HEK293T (cell line): Measurements from ENCODE around the gene CIT.

Source experiments
- CTCF ChIA-PET: fragments of 350-600 bp; formaldehyde crosslinking; extraction: SDS; loops from one replicate; lab custom pipeline; 2021; ENCODE audit warnings: antibody characterized with exemption, inconsistent platforms; lab: Yijun Ruan, JAX
- POLR2A ChIA-PET: fragments of 350-600 bp; formaldehyde crosslinking; extraction: SDS; loops from one replicate; lab custom pipeline; 2020; ENCODE audit warnings: antibody characterized with exemption, inconsistent platforms; lab: Yijun Ruan, JAX
- DNase-seq: peaks from one replicate; pipeline ENCODE4 v3.0.0; 2012; ENCODE audit warnings: mixed read lengths; ENCODE audit errors: extremely low spot score
- ARNT ChIP-seq: fragments of 450-650 bp; IDR thresholded peaks from 2 replicates; pipeline ENCODE4 v1.6.1; 2017; ENCODE audit warnings: mild to moderate bottlenecking
- BHLHE40 ChIP-seq: fragments of 450-650 bp; IDR thresholded peaks from 2 replicates; pipeline ENCODE4 v1.6.1; 2016; ENCODE audit warnings: mild to moderate bottlenecking, moderate library complexity, borderline replicate concordance
- CTBP1 ChIP-seq: fragments of 450-650 bp; IDR thresholded peaks from 2 replicates; pipeline ENCODE4 v1.6.1; 2016; ENCODE audit warnings: borderline replicate concordance
- ELF4 ChIP-seq: fragments of 450-650 bp; IDR thresholded peaks from 2 replicates; pipeline ENCODE4 v1.6.1; 2017; ENCODE audit warnings: antibody characterized with exemption
- FOXA1 ChIP-seq: fragments of 450-650 bp; IDR thresholded peaks from 2 replicates; pipeline ENCODE4 v1.6.1; 2016; ENCODE audit warnings: mild to moderate bottlenecking
- FOXK2 ChIP-seq: fragments of 450-650 bp; IDR thresholded peaks from 2 replicates; pipeline ENCODE4 v1.6.1; 2016; ENCODE audit warnings: mild to moderate bottlenecking
- FOXM1 ChIP-seq: fragments of 450-650 bp; IDR thresholded peaks from 2 replicates; pipeline ENCODE4 v1.6.1; 2017; ENCODE audit warnings: mild to moderate bottlenecking, borderline replicate concordance
- HDGF ChIP-seq: fragments of 450-650 bp; IDR thresholded peaks from 2 replicates; pipeline ENCODE4 v1.6.1; 2017; ENCODE audit warnings: antibody characterized with exemption, borderline replicate concordance
- L3MBTL2 ChIP-seq: fragments of 450-650 bp; conservative IDR thresholded peaks from 2 replicates; pipeline ENCODE4 v1.6.1; 2016; ENCODE audit warnings: mild to moderate bottlenecking
- LEF1 ChIP-seq: fragments of 450-650 bp; IDR thresholded peaks from 2 replicates; pipeline ENCODE4 v1.6.1; 2017; ENCODE audit warnings: mild to moderate bottlenecking, borderline replicate concordance
- NFRKB ChIP-seq: fragments of 450-650 bp; IDR thresholded peaks from 2 replicates; pipeline ENCODE4 v1.6.1; 2016; ENCODE audit warnings: mild to moderate bottlenecking, moderate library complexity
- PKNOX1 ChIP-seq: fragments of 450-650 bp; IDR thresholded peaks from 2 replicates; pipeline ENCODE4 v1.6.1; 2016
- SP1 ChIP-seq: fragments of 450-650 bp; IDR thresholded peaks from 2 replicates; pipeline ENCODE4 v1.6.1; 2017
- SUZ12 ChIP-seq: fragments of 450-650 bp; IDR thresholded peaks from 2 replicates; pipeline ENCODE4 v1.6.1; 2016; ENCODE audit warnings: mild to moderate bottlenecking
- TARDBP ChIP-seq: fragments of 450-650 bp; IDR thresholded peaks from 2 replicates; pipeline ENCODE4 v1.6.1; 2016
- ZNF384 ChIP-seq: fragments of 450-650 bp; IDR thresholded peaks from 2 replicates; pipeline ENCODE4 v1.6.1; 2016

The CIT gene

GRCh38 chr12:119700078-119700477 lies 177.0 kb downstream of the CIT start:
- no peak for DNase-seq
- CTCF ChIA-PET: no interaction called here
- POLR2A ChIA-PET: no interaction called here
- no peak for TF ChIP-seq FOXK2
- no peak for TF ChIP-seq SP1

- ChIA-PET POLR2A (no interaction called here), CTCF (interaction anchor here (0.6 kb wide), 1 partner anchor 386 kb away, joined by 3 read pairs; no protein-coding TSS in a partner anchor)
- TF ChIP-seq LEF1 (no peak), SP1 (no peak), FOXA1 (no peak), PKNOX1 (no peak), ARNT (no peak), FOXM1 (no peak), NFRKB (no peak), HDGF (no peak), CTBP1 (no peak), ELF4 (no peak), BHLHE40 (no peak), FOXK2 (no peak), L3MBTL2 (no peak)
- DNase-seq: no peak
Measured at GRCh38 chr12:119699199-119699760, 177.8 kb downstream of the CIT start.

- DNase-seq: no peak
- no peak for TF ChIP-seq FOXA1
- TF ChIP-seq HDGF: no peak
- no peak for TF ChIP-seq SP1
- no peak for TF ChIP-seq ZNF384
- TF ChIP-seq SUZ12: no peak
- TF ChIP-seq ARNT: no peak
- TF ChIP-seq BHLHE40: no peak
- TF ChIP-seq CTBP1: no peak
- no peak for TF ChIP-seq PKNOX1
- no peak for TF ChIP-seq L3MBTL2
- TF ChIP-seq NFRKB: no peak
- TF ChIP-seq FOXK2: no peak
- no peak for TF ChIP-seq LEF1
- TF ChIP-seq FOXM1: no peak
- CTCF ChIA-PET: no interaction called here
- POLR2A ChIA-PET: no interaction called here
Measured at GRCh38 chr12:119696943-119697342, 180.2 kb downstream of the CIT start.

GRCh38 chr12:119695034-119695433 lies 182.1 kb downstream of the CIT start:
- no peak for TF ChIP-seq SUZ12
- TF ChIP-seq HDGF: no peak
- no peak for TF ChIP-seq L3MBTL2
- TF ChIP-seq CTBP1: no peak
- no peak for TF ChIP-seq ELF4
- TF ChIP-seq ZNF384: no peak
- no peak for TF ChIP-seq LEF1
- no peak for TF ChIP-seq FOXM1
- TF ChIP-seq FOXK2: no peak
- TF ChIP-seq PKNOX1: no peak
- CTCF ChIA-PET: interaction anchor here (0.6 to 0.7 kb wide), 2 partner anchors 21 to 1096 kb away, joined by 3 read pairs; no protein-coding TSS in a partner anchor
- DNase-seq: no peak
- POLR2A ChIA-PET: no interaction called here

- POLR2A ChIA-PET: no interaction called here
- no peak for DNase-seq
- CTCF ChIA-PET: no interaction called here
- TF ChIP-seq ZNF384: no peak
- TF ChIP-seq ARNT: no peak
- TF ChIP-seq FOXM1: no peak
- no peak for TF ChIP-seq HDGF
- TF ChIP-seq FOXK2: no peak
- no peak for TF ChIP-seq BHLHE40
- no peak for TF ChIP-seq NFRKB
- no peak for TF ChIP-seq PKNOX1
- no peak for TF ChIP-seq LEF1
- no peak for TF ChIP-seq TARDBP
- TF ChIP-seq L3MBTL2: no peak
- TF ChIP-seq ELF4: no peak
- no peak for TF ChIP-seq SP1
- no peak for TF ChIP-seq SUZ12
- TF ChIP-seq FOXA1: no peak
- TF ChIP-seq CTBP1: no peak
Measured at GRCh38 chr12:119694111-119694510, 183.0 kb downstream of the CIT start.

GRCh38 chr12:119693511-119693910 lies 183.6 kb downstream of the CIT start:
- DNase-seq: no peak
- ChIA-PET POLR2A (no interaction called here), CTCF (no interaction called here)
- TF ChIP-seq SP1: no peak
- TF ChIP-seq NFRKB: no peak
- no peak for TF ChIP-seq FOXA1
- TF ChIP-seq PKNOX1: no peak
- no peak for TF ChIP-seq FOXK2
- no peak for TF ChIP-seq BHLHE40
- TF ChIP-seq LEF1: no peak
- no peak for TF ChIP-seq HDGF
- TF ChIP-seq CTBP1: no peak
- no peak for TF ChIP-seq L3MBTL2
